HT1080 (cell line): ENCODE measurements around the gene FCGR2B. TPM values are rescaled to one million over a fixed set of nuclear protein-coding genes. Genes with fewer than 3 reads are reported as not detected.
"Not testable (repeated sequence)": the region's sequence is repeated elsewhere in the genome, so short reads cannot be mapped to it uniquely, and the experiment has no call there.

ENCODE experiments used
- DNase-seq: peaks from one replicate; pipeline ENCODE4 v3.0.0-alpha.2; 2015; ENCODE audit warnings: low read depth
- polyA plus RNA-seq, 2 experiments: library from polyadenylated mRNA; depleted of rRNA; stranded (reverse); fragments of >200 nt; gene quantifications; 2 replicates each; pipeline ENCODE4 v1.2.3, GENCODE V29; 2015
- total RNA-seq: library from RNA; depleted of rRNA; stranded (reverse); fragments of >200 nt; shearing (Covaris generic); gene quantifications from 2 replicates; pipeline ENCODE4 v1.2.3, GENCODE V29; 2014; rRNA removed

FCGR2B gene
- total RNA-seq = 0.13 TPM in 1 of 2 replicates, not detected in the other
- not detected in 2 replicates for polyA plus RNA-seq (2015; cell fraction: cytosol; rRNA removed)
- polyA plus RNA-seq (2015; cell fraction: nucleus; rRNA removed) = 0.04 TPM in 1 of 2 replicates, not detected in the other

DNA sequence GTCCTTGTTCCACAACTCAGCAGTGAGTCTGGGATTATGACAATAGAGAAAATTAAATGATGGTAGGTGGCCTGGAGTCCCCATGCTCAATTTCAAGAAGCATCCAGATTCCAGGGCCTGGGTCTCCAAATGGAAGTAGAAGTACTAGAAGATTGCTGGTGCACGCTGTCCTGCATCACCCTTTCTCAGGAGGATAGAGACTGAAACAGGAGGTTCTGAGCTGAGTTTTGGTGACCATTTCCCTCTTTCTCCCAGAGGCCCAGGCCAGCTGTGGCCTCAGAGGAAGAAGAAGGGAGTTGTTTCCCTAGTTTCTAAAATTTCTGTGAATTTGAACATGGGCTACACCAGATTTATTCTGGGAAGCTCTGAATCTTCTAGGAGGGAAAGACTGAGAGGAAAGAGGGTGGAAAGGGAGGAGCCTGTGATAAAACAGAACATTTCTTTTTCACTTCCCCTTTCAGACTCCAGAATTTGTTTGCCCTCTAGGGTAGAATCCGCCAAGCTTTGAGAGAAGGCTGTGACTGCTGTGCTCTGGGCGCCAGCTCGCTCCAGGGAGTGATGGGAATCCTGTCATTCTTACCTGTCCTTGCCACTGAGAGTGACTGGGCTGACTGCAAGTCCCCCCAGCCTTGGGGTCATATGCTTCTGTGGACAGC is at the start of gene FCGR2B:
TSS of gene FCGR2B (plus strand) at position 460 of the 656 bp plus-strand sequence. CDS start at position 559, 99 bp downstream.
- not testable (repeated sequence) for DNase-seq

DNA sequence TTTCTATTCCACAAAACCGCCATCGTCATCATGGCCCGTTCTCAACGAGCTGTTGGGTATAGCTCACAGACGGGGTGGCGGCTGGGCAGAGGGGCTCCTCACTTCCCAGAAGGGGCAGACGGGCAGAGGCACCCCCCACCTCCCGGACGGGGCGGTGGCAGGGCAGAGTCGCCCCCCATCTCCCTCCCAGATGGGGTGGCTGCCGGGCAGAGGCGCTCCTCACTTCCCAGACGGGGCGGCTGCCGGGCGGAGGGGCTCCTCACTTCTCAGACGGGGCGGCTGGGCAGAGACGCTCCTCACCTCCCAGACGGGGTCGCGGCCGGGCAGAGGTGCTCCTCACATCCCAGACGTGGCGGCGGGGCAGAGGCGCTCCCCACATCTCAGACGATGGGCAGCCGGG is 46.5 kb upstream of the FCGR2B start:
- DNase-seq = not testable (repeated sequence)

DNA sequence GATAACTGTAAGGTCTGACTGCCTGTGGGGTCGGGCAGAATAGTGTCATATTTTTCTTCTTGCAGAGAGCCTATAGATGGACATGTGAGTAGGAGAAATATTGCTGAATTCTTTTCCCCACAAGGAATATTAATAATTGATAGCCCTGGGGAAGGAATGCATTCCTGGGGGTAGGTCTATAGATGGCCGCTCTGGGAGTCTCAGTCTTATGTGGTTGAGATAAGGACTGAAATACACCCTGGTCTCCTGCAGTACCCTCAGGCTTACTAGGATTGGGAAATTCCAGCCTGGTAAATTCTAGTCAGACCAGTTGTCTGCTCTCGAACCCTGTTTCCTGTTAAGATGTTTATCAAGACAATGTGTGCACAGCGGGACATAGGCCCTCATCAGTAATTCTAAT is 44.4 kb upstream of the FCGR2B start:
- not testable (repeated sequence) for DNase-seq

DNA sequence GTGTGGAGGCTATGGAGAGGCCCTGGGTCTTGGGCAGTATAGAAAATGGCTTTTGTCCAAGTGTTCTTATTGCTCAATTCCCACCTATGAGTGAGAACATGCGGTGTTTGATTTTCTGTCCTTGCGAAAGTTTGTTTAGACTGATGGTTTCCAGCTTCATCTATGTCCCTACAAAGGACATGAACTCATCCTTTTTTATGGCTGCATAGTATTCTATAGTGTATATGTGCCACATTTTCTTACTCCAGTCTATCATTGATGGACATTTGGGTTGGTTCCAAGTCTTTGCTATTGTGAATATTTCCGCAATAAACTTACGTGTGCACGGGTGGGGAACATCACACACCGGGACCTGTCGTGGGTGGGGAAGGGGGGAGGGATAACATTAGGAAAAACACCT is 42.5 kb upstream of the FCGR2B start:
- DNase-seq = not testable (repeated sequence)

DNA sequence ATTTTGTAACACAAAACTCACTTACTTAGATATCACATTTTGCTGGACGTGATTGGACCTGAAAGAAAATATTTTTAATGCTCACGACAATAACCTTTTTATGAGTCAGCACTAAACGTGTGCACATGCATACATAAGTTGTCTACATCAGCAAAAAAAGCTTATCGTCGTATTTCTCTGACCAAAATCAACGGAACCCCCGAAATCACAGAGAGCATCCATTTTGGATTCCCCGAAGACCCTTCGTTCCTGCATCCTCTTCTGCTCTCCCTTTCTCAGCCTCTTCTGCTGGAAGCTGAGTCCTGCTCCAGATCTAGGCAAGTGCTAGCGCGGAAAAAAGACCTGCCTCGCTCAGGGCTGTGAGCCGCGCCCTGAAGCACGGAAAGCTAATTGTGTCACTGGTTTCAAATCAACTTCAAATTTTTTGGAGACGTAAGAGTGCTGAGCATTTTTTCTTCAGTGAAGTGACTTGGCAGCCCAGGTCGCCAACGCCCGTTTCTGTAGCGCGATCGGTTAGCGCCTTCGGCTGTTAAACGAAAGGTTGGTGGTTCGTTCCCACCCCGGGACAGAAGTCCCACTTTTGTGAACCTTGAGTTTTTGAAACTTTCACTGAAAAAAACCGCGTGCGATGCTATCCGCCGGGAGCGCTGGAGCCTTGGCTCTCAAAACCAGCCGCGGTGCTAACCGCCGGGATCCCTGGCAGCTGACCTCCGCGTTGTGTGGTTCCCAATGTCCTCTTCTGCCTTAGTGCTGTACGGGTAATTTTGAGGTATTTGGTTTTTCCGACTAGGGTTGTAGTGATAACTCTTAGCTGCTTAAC is 41.6 kb upstream of the FCGR2B start:
- DNase-seq = peak; percentile 92

DNA sequence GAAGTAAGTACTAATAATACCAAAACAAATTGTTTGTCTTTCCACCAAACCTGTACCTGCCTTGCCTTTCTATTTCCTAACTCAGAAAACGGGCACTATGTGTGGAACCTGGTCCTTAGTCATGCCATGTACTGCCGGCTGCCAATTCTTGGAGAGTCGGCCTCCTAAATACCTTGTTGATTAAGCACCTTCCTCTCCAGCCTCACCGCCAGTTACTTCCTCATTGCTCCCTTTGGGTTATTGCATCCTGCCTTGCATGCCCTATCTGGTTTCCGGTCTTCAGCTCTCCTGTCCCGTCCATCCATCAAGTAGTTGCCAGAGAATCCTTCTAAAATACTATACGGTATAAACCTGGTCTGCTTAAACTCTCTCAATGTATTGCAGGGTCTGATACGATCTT is 40.9 kb upstream of the FCGR2B start:
- DNase-seq = peak; percentile 35

DNA sequence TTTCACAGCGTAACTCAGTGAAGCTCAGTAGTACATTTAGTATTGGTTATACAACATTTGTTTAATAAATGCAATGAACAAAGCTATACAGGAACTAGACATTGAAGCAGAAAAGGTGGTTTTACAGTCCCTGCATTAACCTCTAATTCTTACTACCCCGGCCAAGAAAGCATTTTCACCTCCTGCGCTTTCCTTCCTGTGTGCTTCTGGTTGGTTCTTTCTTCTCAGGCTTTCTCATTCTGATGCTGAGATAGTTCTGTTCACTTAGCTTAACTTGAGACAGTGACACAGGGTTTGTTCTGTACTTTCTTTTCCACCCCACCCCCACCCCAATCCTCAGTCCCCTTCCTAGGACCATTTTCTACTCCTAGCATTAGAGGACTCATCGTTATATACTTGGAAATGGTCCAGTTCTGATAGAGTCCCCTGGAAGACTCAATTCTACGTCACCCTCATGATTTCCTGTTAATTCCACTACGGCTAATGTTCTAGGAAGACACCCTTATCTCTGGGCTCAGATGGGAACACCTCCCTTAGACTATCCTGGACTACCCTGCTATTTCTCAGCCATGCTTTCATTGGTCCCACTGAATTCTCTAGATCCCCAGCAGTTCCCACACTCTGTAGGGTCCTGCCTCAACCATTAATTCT is 39.4 kb upstream of the FCGR2B start:
- DNase-seq = not testable (repeated sequence)

DNA sequence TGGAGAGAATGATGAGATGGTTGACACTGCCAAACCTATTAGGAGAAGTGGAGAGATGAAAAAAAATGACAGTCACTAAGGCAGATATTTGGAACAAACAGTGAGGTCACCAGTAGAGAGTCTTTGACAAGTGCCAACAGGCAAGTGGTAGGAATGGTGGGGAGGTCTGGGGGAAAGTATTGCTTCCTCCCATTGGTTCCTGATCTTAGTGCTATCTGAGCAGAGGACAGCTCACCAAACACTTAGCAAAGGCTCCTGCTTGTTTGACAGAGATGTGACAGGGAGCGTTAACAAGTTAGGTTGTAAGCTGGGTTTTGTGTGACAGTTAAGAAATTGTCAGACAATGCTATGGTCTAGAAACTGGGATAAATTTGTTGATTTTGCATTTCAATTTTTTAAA is 38.3 kb upstream of the FCGR2B start:
- not testable (repeated sequence) for DNase-seq

DNA sequence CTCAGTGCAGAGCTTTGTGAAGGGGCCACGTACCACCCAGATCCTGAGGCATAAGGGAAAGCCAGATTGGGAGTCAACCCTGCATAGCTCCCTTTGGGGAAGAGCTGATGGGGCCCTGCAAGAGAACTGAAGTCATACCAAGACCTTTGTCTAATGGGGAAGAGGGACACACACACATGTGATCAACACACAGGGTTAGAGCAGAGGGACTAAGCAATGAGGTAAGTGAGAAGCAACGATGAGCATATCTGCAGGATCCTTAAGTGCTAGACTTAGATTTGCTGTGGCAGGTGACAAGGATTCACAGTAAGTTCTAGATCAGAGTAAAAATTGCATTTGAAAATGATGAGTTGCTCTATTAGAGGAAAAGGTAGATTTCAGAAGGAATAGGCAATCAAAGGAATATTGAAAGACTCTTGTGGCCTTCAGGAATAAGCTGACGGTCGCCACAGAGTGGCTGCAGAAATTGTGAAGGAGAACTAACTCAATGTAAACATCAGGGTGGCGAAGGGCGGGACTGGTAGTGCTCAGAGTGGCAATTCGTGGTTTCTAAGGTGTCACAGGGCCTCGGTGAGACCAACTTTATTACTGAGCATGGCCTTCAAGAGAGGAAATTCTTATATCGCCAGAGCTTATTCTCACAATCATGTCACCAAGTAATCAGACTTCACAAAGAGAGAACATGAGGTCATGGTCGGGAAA is 36.3 kb upstream of the FCGR2B start:
- DNase-seq = not testable (repeated sequence)

DNA sequence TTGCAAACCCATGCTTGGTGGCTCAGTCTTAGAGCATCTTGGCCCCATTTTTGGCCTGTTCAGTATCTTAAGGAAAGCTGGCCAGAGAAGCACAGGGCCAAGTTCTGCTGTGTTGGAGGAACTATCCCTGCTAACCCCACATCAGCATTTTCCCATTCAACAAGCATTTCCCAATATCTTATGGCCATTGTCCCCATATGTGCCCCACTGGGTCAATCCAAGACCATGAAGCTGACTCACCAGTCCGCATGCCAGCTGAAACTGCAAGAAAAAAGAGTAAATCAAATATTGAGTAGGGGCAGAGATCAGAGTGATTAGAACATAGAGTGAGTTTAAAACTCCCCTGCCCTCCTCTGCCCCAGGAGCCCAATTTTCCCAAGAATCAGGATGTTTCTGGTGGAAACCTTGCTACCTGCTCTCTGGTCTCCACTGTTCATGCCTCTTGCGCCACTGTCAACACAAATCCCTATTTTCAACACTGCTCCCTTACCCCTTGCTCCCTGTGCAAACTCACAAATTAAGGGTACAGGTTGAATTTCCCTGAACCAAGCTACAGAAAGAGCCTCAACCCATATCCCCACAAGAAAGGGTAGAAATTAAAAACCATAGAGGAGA is 32.7 kb upstream of the FCGR2B start:
- not testable (repeated sequence) for DNase-seq

DNA sequence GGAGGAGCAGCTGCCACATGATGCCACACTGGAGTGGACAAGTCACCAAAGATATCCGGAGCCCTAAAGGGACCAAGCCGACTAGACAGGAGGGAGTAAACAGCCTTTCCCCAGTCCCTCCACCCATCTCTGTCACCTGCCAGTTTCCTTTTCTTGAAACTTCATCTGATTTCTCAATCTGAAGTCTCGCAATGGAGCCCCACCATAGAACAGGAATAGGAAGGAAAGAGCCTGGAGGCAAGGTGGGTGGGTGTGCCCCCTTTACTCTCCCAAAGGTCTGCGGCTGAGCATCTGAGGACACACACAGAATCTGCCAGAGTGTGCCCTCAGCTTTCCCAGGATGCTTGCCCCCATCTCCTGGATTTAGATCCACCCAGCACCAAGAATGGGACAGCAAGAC is 31.9 kb upstream of the FCGR2B start, which contains the start of gene FCGR3B:
TSS of gene FCGR3B (minus strand) at position 101 of the 400 bp plus-strand sequence. CDS start at position 19, 82 bp downstream.
- DNase-seq = no peak

DNA sequence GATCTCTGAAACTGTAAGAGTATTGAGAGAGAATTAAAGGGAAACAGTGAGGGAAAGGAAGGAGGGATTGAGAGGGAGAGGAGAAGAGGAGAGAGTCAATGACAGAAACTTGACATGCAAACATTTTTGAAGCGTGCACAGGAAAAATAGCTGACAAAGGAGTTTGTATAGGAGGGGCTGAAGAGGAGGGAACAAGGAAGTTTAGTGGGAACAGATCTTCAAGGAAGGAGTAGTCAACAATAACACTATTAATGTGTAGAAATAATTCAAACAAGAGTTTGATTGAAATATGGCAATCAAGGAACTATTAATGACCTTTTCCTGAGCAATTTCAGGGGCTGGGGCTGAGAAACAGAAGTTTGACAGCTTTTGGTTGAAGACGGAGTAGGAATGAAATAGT is 27.9 kb upstream of the FCGR2B start:
- DNase-seq = not testable (repeated sequence)

DNA sequence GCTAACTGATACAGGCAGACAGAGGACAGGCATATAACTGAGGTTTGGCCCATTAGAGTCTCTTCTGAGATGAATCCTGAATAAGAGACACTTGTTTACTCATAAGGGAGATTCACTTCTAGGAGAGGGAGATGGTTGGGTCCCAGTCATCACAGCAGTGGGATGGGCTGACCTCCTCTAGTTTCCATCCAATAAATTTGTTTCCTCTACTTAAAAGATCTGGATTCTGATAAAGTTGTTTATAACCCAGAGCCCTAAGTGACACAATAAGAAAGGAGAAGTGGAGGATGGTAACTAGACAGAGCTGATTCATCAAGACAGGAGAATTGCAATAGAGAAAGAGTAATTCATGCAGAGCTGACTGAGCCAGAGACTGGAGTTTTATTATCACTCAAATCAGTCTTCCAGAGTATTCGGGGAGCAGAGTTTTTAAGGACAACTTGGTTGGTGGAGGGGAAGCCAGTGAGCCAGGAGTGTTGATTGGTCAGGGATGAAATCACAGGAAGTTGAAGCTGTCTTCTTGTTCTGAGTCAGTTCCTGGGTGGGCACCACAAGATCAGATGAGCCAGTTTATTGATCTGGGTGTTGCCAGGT is 26.7 kb upstream of the FCGR2B start:
- peak; percentile 38 for DNase-seq

DNA sequence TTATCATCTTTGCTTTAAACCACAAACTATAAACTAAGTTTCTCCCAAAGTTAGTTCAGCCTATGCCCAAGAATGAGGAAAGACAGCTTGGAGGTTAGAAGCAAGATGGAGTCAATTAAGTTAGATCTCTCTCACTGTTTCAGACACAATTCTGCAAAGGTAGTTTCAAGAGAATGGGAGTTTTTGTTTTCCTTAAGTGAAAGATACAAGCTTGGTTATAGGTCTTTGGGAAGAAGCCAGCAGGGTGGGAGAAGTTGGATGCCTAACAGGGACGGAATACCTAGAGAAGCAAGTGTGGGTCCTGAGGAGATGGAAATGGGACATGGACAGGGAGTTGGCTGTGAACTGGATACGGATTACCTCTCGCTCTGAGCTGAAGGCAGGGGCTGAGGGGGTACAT is 26.0 kb upstream of the FCGR2B start:
- DNase-seq = not testable (repeated sequence)

DNA sequence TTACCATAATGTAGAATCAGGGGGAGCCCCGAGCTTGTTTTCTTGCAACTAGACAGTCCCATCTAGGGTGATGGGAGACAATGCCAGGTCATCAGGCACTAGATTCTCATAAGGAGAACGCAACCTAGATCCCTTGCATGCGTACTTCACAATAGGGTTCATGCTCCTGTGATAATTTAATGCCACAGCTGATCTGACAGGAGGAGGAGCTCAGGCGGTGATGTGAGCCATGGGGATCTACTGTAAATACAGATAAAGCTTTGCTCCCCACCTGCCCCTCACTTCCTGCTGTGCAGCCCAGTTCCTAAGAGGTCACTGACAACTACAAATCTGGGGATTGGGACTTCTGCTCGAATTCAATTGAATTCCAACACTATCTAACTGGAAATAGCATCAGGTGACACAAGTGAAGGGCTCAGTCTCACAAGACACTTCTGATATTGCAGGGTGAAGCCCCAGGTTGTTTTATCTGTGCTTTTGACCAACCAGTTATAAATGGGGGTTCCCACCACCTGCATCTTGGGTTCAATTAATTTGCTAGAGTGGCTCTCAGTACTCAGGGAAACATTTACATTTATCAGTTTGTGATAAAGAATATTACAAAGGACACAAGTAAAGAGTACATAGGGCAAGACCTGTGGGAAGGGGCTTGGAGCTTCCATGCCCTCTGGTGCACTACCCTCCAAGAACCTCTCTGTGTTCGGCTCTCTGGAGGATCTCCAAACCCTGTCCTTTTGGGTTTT is 24.5 kb upstream of the FCGR2B start:
- not testable (repeated sequence) for DNase-seq

DNA sequence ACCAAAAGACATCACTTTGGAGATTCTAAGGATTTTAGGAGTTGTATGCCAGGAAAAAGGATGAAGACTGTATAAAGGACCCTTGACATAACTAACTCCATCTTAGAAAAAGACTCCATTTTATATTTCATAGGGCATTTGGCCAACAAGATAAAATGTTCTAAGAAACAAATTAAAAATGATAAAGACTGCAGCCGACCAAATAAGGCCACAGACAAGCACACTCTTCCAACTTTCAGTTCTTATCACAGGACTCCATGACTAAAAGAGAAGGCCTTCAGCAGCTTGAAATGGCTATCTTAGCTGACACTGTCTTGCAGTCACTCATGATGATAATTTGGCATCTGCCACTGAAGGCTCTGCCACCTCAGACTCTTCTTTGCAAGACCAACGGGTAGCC is 23.7 kb upstream of the FCGR2B start:
- DNase-seq = not testable (repeated sequence)

DNA sequence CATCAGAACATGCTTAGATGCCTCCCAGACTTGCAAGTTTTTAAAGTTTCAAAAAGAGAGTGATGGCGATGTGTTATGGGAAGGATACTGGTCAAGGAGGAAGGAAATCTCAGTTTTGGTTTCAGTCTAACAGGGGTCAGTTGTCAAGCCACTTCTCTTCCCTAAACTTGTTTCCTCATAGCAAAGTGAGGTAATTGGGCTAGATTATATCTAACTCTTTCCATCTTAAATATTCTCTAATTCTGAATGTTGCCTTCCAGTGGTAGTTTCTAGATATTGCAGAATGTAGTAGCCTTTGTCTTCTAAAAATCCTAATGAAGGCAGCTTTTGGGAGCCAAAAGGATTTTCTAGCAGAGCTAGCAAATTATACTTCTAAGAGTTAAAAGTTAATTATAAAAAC is 20.2 kb upstream of the FCGR2B start:
- DNase-seq = peak; percentile 1

DNA sequence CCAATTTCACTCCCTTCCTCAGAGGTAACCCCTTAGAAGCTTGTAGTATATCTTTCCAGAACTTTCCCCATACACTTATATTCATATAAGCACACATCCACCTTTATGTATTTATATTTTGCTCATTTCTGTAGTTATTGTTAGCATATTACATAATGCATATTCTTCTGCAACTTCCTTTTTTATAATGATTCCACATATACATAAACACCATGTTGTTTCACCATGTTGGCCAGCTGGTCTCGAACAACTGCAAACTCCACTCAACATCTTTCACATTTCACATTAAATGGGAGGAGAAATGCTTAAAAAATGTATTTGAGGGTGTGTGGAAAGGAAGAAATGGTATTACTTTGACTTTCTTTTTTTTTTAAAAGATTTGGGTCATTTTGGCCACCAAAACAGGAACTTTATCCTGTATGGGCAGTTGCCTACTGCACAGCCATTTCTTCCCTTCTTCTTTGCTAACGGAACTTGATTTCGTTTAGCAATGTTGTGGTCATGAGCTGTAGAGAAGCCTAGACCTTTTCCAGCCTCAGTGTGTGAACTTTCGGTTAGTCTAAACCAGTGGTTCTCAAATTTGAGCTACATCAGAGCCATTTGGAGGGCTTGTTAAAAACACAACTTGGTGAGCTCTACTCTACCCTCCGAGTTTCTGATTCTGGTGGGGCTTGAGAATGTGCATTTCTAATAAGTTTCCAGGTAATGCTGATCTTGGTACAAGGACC is 19.3 kb upstream of the FCGR2B start:
- not testable (repeated sequence) for DNase-seq

DNA sequence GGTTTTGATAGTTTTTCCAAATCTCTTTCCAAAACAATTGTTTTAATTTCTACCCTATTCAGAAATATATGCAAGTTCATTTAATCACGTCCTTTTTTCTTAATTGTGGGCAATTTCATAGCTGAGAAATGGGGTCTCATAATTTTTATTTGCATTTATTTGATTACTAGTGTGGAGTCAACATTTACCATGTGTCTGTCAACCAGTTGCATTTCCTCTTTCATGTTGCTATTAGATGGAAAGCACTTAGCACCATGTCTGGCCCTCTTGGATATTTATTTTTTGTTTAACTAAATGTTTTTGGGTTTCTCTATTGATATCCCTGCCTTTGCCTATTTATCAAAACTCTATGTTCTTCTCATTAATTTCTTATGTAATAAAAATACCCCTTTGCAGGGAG is 18.1 kb upstream of the FCGR2B start:
- not testable (repeated sequence) for DNase-seq
